K562 (cell line): ENCODE data around the gene DEF6. TPM values are rescaled to one million over a fixed set of nuclear protein-coding genes. Genes with fewer than 3 reads are reported as not detected.

Source experiments
- GABPB2 ChIP-seq: fragments of 250-450 bp; sonication (Bioruptor Pico); conservative IDR thresholded peaks from 2 replicates; pipeline ENCODE4 v1.5.1; 2021; ENCODE audit warnings: mild to moderate bottlenecking
- RBBP5 ChIP-seq: fragments of 200-600 bp; sonication (generic); IDR thresholded peaks from 2 replicates; pipeline ENCODE4 v1.6.1; 2012; ENCODE audit warnings: borderline replicate concordance, mild to moderate bottlenecking, low read length, control low read depth, inconsistent platforms; ENCODE audit not compliant: insufficient read depth, poor library complexity, severe bottlenecking
- polyA plus RNA-seq, 8 experiments: library from polyadenylated mRNA; depleted of rRNA in 4 of 8; stranded (reverse) in 5 of 8; unstranded in 3 of 8; fragments of >200 nt; fragmentation: Nextera tagmentation in 2 of 8; fragmentation: Illumina TruSeq in 1 of 8; extraction: Ambion mirVana in 2 of 8; extraction: Trizol in 1 of 8; gene quantifications; 2 replicates each; pipeline versions ENCODE4 v1.2.1 to v1.2.3, GENCODE V29; 2011 to 2014; ENCODE audit warnings: inconsistent platforms in 1 of 8, missing spikeins in 1 of 8
- total RNA-seq, 7 experiments: library from RNA; depleted of rRNA in 6 of 7; stranded (reverse); fragments of >200 nt in 6 of 7; fragmentation: Illumina TruSeq in 2 of 7; extraction: Trizol in 2 of 7; gene quantifications; 2 replicates each; pipeline versions ENCODE4 v1.2.1 to v1.2.3, GENCODE V29; 2011 to 2021; ENCODE audit warnings: low replicate concordance in 1 of 7
- TF ChIP-seq, protein P1 (sequence below): sonication (generic); formaldehyde crosslinking; IDR thresholded peaks from 2 replicates; pipeline ENCODE4 v1.8.0; 2022; ENCODE audit warnings: mild to moderate bottlenecking, missing genetic modification reagents, borderline replicate concordance
- TF ChIP-seq, protein P2 (sequence below): fragments of 200-600 bp; sonication (generic); IDR thresholded peaks from one replicate; pipeline ENCODE4 v1.6.1; 2012; ENCODE audit warnings: mild to moderate bottlenecking, low read depth, low read length, inconsistent platforms
- TF ChIP-seq, protein P3 (sequence below): sonication (generic); formaldehyde crosslinking; IDR thresholded peaks from 2 replicates; pipeline ENCODE4 v1.9.0; 2022; ENCODE audit warnings: mild to moderate bottlenecking, missing genetic modification reagents
- TF ChIP-seq, protein P4 (sequence below): sonication (generic); formaldehyde crosslinking; IDR thresholded peaks from 2 replicates; pipeline ENCODE4 v1.8.0; 2022; ENCODE audit warnings: missing genetic modification reagents, mild to moderate bottlenecking, borderline replicate concordance
- TF ChIP-seq, protein P5 (sequence below): fragments of 450-650 bp; IDR thresholded peaks from 2 replicates; pipeline ENCODE4 v1.6.1; 2016; ENCODE audit warnings: antibody characterized with exemption

Gene DEF6
- total and polyA plus RNA-seq, 9 of the 15 experiments (the other 6 are each of a cell fraction or from before 2014, with no cell fraction given) = 1.3 to 44.6 (median 22.7) TPM

DNA sequence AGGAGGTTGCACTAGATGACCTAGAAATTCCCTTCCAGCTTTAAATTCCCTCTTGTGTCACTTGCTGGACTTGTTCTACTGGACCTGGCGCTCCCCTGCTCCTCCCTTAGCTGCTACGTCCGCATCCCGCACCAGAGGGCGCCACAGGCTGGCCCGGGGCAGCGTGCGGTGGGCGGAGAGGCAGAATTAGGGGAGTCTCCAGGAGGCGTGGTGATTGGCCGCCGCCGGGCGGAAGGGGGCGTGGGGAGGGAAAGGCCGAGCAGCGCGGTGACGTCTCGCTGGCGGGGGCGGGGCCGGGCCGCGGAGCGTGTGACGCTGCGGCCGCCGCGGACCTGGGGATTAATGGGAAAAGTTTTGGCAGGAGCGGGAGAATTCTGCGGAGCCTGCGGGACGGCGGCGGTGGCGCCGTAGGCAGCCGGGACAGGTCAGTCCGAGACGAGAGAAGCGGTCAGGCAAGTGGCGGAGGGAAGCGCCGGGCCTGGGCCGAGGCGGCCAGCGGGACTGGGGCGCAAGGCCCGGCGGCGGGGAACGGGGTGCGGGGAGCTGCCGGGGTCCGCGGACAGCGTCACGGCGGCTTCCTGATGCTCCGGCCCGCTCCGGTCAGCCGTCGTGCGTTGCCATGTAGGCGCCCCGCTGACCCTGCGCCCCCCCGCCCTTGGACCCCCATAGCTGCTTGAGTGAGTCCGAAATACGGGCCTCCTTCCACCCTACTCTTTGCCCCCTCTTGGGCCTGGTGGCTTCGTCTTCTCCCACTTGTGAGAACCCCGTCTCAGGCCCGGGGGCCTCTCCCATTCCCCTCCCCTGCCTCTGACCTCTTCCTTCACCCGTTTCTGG is 44.9 kb downstream of the DEF6 start, which contains the start of gene PPARD (continued):
- TF ChIP-seq, protein P1, sequence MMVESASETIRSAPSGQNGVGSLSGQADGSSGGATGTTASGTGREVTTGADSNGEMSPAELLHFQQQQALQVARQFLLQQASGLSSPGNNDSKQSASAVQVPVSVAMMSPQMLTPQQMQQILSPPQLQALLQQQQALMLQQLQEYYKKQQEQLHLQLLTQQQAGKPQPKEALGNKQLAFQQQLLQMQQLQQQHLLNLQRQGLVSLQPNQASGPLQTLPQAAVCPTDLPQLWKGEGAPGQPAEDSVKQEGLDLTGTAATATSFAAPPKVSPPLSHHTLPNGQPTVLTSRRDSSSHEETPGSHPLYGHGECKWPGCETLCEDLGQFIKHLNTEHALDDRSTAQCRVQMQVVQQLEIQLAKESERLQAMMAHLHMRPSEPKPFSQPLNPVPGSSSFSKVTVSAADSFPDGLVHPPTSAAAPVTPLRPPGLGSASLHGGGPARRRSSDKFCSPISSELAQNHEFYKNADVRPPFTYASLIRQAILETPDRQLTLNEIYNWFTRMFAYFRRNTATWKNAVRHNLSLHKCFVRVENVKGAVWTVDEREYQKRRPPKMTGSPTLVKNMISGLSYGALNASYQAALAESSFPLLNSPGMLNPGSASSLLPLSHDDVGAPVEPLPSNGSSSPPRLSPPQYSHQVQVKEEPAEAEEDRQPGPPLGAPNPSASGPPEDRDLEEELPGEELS (CRISPR knock-in tag) = no peak
- TF ChIP-seq, protein P2, sequence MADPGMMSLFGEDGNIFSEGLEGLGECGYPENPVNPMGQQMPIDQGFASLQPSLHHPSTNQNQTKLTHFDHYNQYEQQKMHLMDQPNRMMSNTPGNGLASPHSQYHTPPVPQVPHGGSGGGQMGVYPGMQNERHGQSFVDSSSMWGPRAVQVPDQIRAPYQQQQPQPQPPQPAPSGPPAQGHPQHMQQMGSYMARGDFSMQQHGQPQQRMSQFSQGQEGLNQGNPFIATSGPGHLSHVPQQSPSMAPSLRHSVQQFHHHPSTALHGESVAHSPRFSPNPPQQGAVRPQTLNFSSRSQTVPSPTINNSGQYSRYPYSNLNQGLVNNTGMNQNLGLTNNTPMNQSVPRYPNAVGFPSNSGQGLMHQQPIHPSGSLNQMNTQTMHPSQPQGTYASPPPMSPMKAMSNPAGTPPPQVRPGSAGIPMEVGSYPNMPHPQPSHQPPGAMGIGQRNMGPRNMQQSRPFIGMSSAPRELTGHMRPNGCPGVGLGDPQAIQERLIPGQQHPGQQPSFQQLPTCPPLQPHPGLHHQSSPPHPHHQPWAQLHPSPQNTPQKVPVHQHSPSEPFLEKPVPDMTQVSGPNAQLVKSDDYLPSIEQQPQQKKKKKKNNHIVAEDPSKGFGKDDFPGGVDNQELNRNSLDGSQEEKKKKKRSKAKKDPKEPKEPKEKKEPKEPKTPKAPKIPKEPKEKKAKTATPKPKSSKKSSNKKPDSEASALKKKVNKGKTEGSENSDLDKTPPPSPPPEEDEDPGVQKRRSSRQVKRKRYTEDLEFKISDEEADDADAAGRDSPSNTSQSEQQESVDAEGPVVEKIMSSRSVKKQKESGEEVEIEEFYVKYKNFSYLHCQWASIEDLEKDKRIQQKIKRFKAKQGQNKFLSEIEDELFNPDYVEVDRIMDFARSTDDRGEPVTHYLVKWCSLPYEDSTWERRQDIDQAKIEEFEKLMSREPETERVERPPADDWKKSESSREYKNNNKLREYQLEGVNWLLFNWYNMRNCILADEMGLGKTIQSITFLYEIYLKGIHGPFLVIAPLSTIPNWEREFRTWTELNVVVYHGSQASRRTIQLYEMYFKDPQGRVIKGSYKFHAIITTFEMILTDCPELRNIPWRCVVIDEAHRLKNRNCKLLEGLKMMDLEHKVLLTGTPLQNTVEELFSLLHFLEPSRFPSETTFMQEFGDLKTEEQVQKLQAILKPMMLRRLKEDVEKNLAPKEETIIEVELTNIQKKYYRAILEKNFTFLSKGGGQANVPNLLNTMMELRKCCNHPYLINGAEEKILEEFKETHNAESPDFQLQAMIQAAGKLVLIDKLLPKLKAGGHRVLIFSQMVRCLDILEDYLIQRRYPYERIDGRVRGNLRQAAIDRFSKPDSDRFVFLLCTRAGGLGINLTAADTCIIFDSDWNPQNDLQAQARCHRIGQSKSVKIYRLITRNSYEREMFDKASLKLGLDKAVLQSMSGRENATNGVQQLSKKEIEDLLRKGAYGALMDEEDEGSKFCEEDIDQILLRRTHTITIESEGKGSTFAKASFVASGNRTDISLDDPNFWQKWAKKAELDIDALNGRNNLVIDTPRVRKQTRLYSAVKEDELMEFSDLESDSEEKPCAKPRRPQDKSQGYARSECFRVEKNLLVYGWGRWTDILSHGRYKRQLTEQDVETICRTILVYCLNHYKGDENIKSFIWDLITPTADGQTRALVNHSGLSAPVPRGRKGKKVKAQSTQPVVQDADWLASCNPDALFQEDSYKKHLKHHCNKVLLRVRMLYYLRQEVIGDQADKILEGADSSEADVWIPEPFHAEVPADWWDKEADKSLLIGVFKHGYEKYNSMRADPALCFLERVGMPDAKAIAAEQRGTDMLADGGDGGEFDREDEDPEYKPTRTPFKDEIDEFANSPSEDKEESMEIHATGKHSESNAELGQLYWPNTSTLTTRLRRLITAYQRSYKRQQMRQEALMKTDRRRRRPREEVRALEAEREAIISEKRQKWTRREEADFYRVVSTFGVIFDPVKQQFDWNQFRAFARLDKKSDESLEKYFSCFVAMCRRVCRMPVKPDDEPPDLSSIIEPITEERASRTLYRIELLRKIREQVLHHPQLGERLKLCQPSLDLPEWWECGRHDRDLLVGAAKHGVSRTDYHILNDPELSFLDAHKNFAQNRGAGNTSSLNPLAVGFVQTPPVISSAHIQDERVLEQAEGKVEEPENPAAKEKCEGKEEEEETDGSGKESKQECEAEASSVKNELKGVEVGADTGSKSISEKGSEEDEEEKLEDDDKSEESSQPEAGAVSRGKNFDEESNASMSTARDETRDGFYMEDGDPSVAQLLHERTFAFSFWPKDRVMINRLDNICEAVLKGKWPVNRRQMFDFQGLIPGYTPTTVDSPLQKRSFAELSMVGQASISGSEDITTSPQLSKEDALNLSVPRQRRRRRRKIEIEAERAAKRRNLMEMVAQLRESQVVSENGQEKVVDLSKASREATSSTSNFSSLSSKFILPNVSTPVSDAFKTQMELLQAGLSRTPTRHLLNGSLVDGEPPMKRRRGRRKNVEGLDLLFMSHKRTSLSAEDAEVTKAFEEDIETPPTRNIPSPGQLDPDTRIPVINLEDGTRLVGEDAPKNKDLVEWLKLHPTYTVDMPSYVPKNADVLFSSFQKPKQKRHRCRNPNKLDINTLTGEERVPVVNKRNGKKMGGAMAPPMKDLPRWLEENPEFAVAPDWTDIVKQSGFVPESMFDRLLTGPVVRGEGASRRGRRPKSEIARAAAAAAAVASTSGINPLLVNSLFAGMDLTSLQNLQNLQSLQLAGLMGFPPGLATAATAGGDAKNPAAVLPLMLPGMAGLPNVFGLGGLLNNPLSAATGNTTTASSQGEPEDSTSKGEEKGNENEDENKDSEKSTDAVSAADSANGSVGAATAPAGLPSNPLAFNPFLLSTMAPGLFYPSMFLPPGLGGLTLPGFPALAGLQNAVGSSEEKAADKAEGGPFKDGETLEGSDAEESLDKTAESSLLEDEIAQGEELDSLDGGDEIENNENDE = no peak
- TF ChIP-seq, protein P3, sequence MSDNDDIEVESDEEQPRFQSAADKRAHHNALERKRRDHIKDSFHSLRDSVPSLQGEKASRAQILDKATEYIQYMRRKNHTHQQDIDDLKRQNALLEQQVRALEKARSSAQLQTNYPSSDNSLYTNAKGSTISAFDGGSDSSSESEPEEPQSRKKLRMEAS (CRISPR knock-in tag) = peak; percentile 85
- TF ChIP-seq GABPB2 (CRISPR knock-in tag) (no peak), RBBP5 (peak; percentile 85)
- TF ChIP-seq, protein P4, sequence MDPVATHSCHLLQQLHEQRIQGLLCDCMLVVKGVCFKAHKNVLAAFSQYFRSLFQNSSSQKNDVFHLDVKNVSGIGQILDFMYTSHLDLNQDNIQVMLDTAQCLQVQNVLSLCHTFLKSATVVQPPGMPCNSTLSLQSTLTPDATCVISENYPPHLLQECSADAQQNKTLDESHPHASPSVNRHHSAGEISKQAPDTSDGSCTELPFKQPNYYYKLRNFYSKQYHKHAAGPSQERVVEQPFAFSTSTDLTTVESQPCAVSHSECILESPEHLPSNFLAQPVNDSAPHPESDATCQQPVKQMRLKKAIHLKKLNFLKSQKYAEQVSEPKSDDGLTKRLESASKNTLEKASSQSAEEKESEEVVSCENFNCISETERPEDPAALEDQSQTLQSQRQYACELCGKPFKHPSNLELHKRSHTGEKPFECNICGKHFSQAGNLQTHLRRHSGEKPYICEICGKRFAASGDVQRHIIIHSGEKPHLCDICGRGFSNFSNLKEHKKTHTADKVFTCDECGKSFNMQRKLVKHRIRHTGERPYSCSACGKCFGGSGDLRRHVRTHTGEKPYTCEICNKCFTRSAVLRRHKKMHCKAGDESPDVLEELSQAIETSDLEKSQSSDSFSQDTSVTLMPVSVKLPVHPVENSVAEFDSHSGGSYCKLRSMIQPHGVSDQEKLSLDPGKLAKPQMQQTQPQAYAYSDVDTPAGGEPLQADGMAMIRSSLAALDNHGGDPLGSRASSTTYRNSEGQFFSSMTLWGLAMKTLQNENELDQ (CRISPR knock-in tag) = no peak
- TF ChIP-seq, protein P5, sequence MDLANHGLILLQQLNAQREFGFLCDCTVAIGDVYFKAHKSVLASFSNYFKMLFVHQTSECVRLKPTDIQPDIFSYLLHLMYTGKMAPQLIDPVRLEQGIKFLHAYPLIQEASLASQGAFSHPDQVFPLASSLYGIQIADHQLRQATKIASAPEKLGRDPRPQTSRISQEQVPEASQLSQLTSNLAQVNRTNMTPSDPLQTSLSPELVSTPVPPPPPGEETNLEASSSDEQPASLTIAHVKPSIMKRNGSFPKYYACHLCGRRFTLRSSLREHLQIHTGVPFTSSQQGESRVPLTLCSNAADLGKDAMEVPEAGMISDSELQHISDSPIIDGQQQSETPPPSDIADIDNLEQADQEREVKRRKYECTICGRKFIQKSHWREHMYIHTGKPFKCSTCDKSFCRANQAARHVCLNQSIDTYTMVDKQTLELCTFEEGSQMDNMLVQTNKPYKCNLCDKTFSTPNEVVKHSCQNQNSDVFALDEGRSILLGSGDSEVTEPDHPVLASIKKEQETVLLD = no peak
